HepG2 (cell line): ENCODE data around the gene LRRC3B. TPM values are rescaled to one million over a fixed set of nuclear protein-coding genes. Genes with fewer than 3 reads are reported as not detected.

Source experiments
- ATAC-seq: fragments of 200-7000 bp; cut with Tn5 transposase; 3 replicates; pipeline ENCODE4 v1.9.1; 2020; ENCODE audit warnings: mild to moderate bottlenecking, moderate library complexity
- BruUV-seq: library from RNA; stranded (reverse); fragments of 400-500 nt; replicated peaks from 2 replicates; lab custom pipeline; 2021; lab: Mats Ljungman, UMichigan
- CTCF ChIA-PET: fragments of 300-600 bp; formaldehyde crosslinking; extraction: SDS; loops from one replicate; lab custom pipeline; 2021; ENCODE audit warnings: low total read pairs, inconsistent platforms, low intra/inter-chr PET ratio; lab: Yijun Ruan, JAX
- POLR2A ChIA-PET: fragments of 350-600 bp; sonication (Branson Sonifier 250); formaldehyde crosslinking; loops from one replicate; lab custom pipeline; 2020; ENCODE audit warnings: antibody characterized with exemption, inconsistent platforms; lab: Yijun Ruan, JAX
- DNase-seq: peaks from one replicate; pipeline ENCODE4 v3.0.0-alpha.2; 2015; ENCODE audit warnings: low spot score
- FAIRE-seq: peaks from 3 replicates; lab custom pipeline; 2011; peaks lifted over from hg19 to GRCh38; lab: Jason Lieb, UNC
- H2AFZ ChIP-seq: one replicate; pipeline ENCODE4 v1.6.1; 2011; ENCODE audit warnings: low read length, inconsistent platforms
- H3K27ac ChIP-seq: fragments of 300-600 bp; 3 replicates; pipeline ENCODE4 v1.8.0; 2011; ENCODE audit warnings: mixed run types, mild to moderate bottlenecking, mixed read lengths, low read length, inconsistent platforms; ENCODE audit not compliant: insufficient read depth; ENCODE audit errors: extremely low read length
- H3K27me3 ChIP-seq, 2 experiments: fragments of 200-600 bp in 1 of 2; 2 replicates in 1 of 2; 3 replicates in 1 of 2; pipeline versions ENCODE4 v1.6.0 to v1.8.0; 2011; ENCODE audit warnings: low read length in 2 of 2, mild to moderate bottlenecking in 2 of 2, moderate library complexity in 2 of 2, inconsistent platforms in 1 of 2; ENCODE audit not compliant: insufficient read depth in 2 of 2, control insufficient read depth in 1 of 2
- H3K36me3 ChIP-seq, 2 experiments: fragments of 200-600 bp in 1 of 2; replicated peaks in 1 of 2; 2 replicates in 1 of 2; 3 replicates in 1 of 2; pipeline versions ENCODE4 v1.5.1 to v1.8.0; 2011; ENCODE audit warnings: low read length in 2 of 2, inconsistent platforms in 1 of 2; ENCODE audit not compliant: insufficient read depth in 2 of 2, control insufficient read depth in 1 of 2
- H3K4me1 ChIP-seq: 2 replicates; pipeline ENCODE4 v1.5.1; 2012; ENCODE audit warnings: low read length, inconsistent platforms; ENCODE audit not compliant: insufficient read depth
- H3K4me2 ChIP-seq: 2 replicates; pipeline ENCODE4 v1.6.0; 2011; ENCODE audit warnings: low read depth, low read length, inconsistent platforms
- H3K4me3 ChIP-seq, 3 experiments: fragments of 200-600 bp in 1 of 3; sonication (generic), shearing (Covaris generic) in 1 of 3; replicated peaks in 1 of 3; 2 replicates each; pipeline ENCODE4 v1.5.1; 2011 to 2016; ENCODE audit warnings: low read length in 3 of 3, inconsistent platforms in 2 of 3, low read depth in 2 of 3, mild to moderate bottlenecking in 2 of 3, control low read depth in 1 of 3, mixed read lengths in 1 of 3; ENCODE audit not compliant: insufficient read depth in 1 of 3
- H3K79me2 ChIP-seq: one replicate; pipeline ENCODE4 v1.6.1; 2011; ENCODE audit warnings: low read length, inconsistent platforms; ENCODE audit not compliant: insufficient read depth
- H3K9ac ChIP-seq: 2 replicates; pipeline ENCODE4 v1.6.0; 2011; ENCODE audit warnings: mild to moderate bottlenecking, low read depth, low read length, inconsistent platforms; ENCODE audit not compliant: insufficient read depth
- H3K9me3 ChIP-seq: 2 replicates; pipeline ENCODE4 v1.5.1; 2012; ENCODE audit warnings: mild to moderate bottlenecking, low read length
- H4K20me1 ChIP-seq: 2 replicates; pipeline ENCODE4 v1.6.0; 2011; ENCODE audit warnings: inconsistent platforms, mild to moderate bottlenecking, low read length, moderate library complexity; ENCODE audit not compliant: insufficient read depth
- ATF6 ChIP-seq: sonication (generic); formaldehyde crosslinking; conservative IDR thresholded peaks from 2 replicates; pipeline ENCODE4 v1.4.0; 2020; ENCODE audit warnings: missing genetic modification reagents
- CEBPZ ChIP-seq: IDR thresholded peaks from 2 replicates; pipeline ENCODE4 v1.6.1; 2012; ENCODE audit warnings: low read length, improper control_type of control experiment
- HOXD1 ChIP-seq: sonication (generic); formaldehyde crosslinking; IDR thresholded peaks from 2 replicates; pipeline ENCODE4 v1.5.0; 2020; ENCODE audit warnings: missing genetic modification reagents
- PAX8 ChIP-seq: sonication (generic); formaldehyde crosslinking; IDR thresholded peaks from 2 replicates; pipeline ENCODE4 v1.8.0; 2022; ENCODE audit warnings: mild to moderate bottlenecking, missing genetic modification reagents, borderline replicate concordance
- ZNF280D ChIP-seq: sonication (generic); formaldehyde crosslinking; IDR thresholded peaks from 2 replicates; pipeline ENCODE4 v1.5.1; 2020; ENCODE audit warnings: mild to moderate bottlenecking, missing genetic modification reagents
- ZSCAN29 ChIP-seq: sonication (generic); formaldehyde crosslinking; conservative IDR thresholded peaks from 2 replicates; pipeline ENCODE4 v1.4.0; 2020; ENCODE audit warnings: mild to moderate bottlenecking, missing genetic modification reagents
- WGBS: methylation state at CpG from one replicate; pipeline ENCODE4 v1.1.6; 2017; ENCODE audit warnings: low lambda C conversion rate; 5-methylcytosine and 5-hydroxymethylcytosine counted together
- in situ Hi-C: cut with HindIII; loops from 2 replicates; pipeline ENCODE4 v1.10.0; 2017; ENCODE audit warnings: low pct_unique_long_range_greater_than_20kb; ENCODE audit not compliant: extremely low pct_ligation_motif_present
- intact Hi-C: fragments of 100-400 bp; cut with micrococcal nuclease; formaldehyde crosslinking; loops from one replicate; pipeline ENCODE4 v1.10.0; 2022; ENCODE audit not compliant: unreplicated experiment
- polyA plus RNA-seq, 8 experiments: library from polyadenylated mRNA; depleted of rRNA in 3 of 8; stranded (reverse) in 7 of 8; unstranded in 1 of 8; fragments of >200 nt; fragmentation: Illumina TruSeq in 4 of 8; extraction: Trizol in 4 of 8; gene quantifications; 2 replicates each; pipeline versions ENCODE4 v1.2.1 to v1.2.3, GENCODE V29; 2011 to 2016; ENCODE audit warnings: low read depth in 4 of 8, missing spikeins in 1 of 8, mixed read lengths in 1 of 8; ENCODE audit not compliant: insufficient read depth in 1 of 8
- total RNA-seq, 5 experiments: library from RNA; depleted of rRNA; stranded (reverse); fragments of >200 nt; fragmentation: Illumina TruSeq; extraction: Trizol; gene quantifications; 2 replicates each; pipeline ENCODE4 v1.2.3, GENCODE V29; 2016; ENCODE audit warnings: low read depth in 1 of 5

The LRRC3B gene
- total and polyA plus RNA-seq, 2 of the 13 experiments (the other 11 are each of a cell fraction or from before 2014, with no cell fraction given) = not detected

GRCh38 chr3:26718315-26718714, 95.7 kb downstream of the LRRC3B start (continued):
- no peak for TF ChIP-seq ZNF280D (CRISPR knock-in tag)
- TF ChIP-seq PAX8 (CRISPR knock-in tag) = no peak
- TF ChIP-seq HOXD1 = no peak
- TF ChIP-seq CEBPZ = no peak
- TF ChIP-seq, all 625 proteins: peak for 0

GRCh38 chr3:26719134-26719533, 96.6 kb downstream of the LRRC3B start:
- intact Hi-C loops (loop anchor here (10.0 kb wide), 1 partner anchor 1074 kb away; no protein-coding TSS in a partner anchor), in situ Hi-C loops (no loop called here)
- POLR2A ChIA-PET = no interaction called here
- CTCF ChIA-PET = no interaction called here
- Histone ChIP-seq H3K79me2 (no peaks in the 10 kb centered on the region), H3K27me3 (no peaks in the 10 kb centered on the region), H3K9ac (no peak overlapping the region), H3K4me1 (no peaks in the 10 kb centered on the region), H3K36me3 (no peaks in the 10 kb centered on the region), H3K4me3 (no peak overlapping the region), H2AFZ (no peak overlapping the region), H3K9me3 (0 out of 2 replicates have a peak, but pooled peaks cover 7% of the 10 kb centered on the region), H4K20me1 (no peaks in the 10 kb centered on the region), H3K4me2 (no peak overlapping the region), H3K27ac (no peak overlapping the region)
- ATAC-seq = no peak
- DNase-seq = no peak
- BruUV-seq = no TSS peak
- TF ChIP-seq ZSCAN29 (CRISPR knock-in tag) (no peak), ATF6 (CRISPR knock-in tag) (no peak)
- 23% methylated on average over 4 of the region's 4 CpGs for WGBS
- FAIRE-seq = no peak
